Sigmoid colon (tissue), 7 donors: ENCODE data around the gene KIF6. TPM values are rescaled to one million over a fixed set of nuclear protein-coding genes. Genes with fewer than 3 reads are reported as not detected.

Experiments
- DNase-seq: peaks from one replicate; pipeline ENCODE4 v3.0.0-alpha.2; 2019
- H3K27ac ChIP-seq, 4 donors: fragments of 200-600 bp; sonication (generic); one replicate each; pipeline ENCODE4 v1.5.1; 2016 to 2019; ENCODE audit warnings: mild to moderate bottlenecking in 1 of 4
- H3K27me3 ChIP-seq, 3 donors: fragments of 200-600 bp; sonication (generic); one replicate each; pipeline ENCODE4 v1.5.1; 2019; ENCODE audit warnings: mild to moderate bottlenecking in 1 of 3
- H3K36me3 ChIP-seq, 4 donors: fragments of 200-600 bp; sonication (generic); one replicate each; pipeline ENCODE4 v1.5.1; 2016 to 2019
- H3K4me1 ChIP-seq, 4 donors: fragments of 200-600 bp; sonication (generic); one replicate each; pipeline ENCODE4 v1.5.1; 2017 to 2019
- H3K4me3 ChIP-seq, 4 donors: fragments of 200-600 bp; sonication (generic); one replicate each; pipeline ENCODE4 v1.5.1; 2017 to 2019; ENCODE audit warnings: mild to moderate bottlenecking in 2 of 4, moderate library complexity in 1 of 4
- H3K9me3 ChIP-seq, 4 donors: fragments of 200-600 bp in 3 of 4; sonication (generic) in 3 of 4; one replicate each; pipeline versions ENCODE4 v1.5.1 to v1.6.1; 2013 to 2019
- CTCF ChIP-seq, 4 experiments: fragments of 450-650 bp in 3 of 4; fragments of 200-600 bp in 1 of 4; IDR thresholded peaks; one replicate each; pipeline ENCODE4 v1.5.1; 2016 to 2019; ENCODE audit warnings: antibody characterized with exemption in 4 of 4, mild to moderate bottlenecking in 3 of 4, moderate library complexity in 2 of 4
- EP300 ChIP-seq, 4 donors: sonication (generic); formaldehyde crosslinking; IDR thresholded peaks; one replicate each; pipeline ENCODE4 v1.6.1; 2017; ENCODE audit warnings: antibody characterized with exemption in 4 of 4
- POLR2A ChIP-seq, 2 donors: fragments of 450-650 bp; IDR thresholded peaks; one replicate each; pipeline ENCODE4 v1.6.1; 2016; ENCODE audit warnings: antibody characterized with exemption in 2 of 2, mild to moderate bottlenecking in 2 of 2, moderate library complexity in 2 of 2
- POLR2AphosphoS5 ChIP-seq, 4 donors: sonication (generic); formaldehyde crosslinking; IDR thresholded peaks; one replicate each; pipeline ENCODE4 v1.6.1; 2017; ENCODE audit warnings: antibody characterized with exemption in 4 of 4
- WGBS, 2 donors: extraction: QIAGEN DNeasy Blood & Tissue Kit; methylation state at CpG; one replicate each; pipeline ENCODE4 v1.1.7; 2013; 5-methylcytosine and 5-hydroxymethylcytosine counted together
- intact Hi-C: fragments of 100-400 bp; cut with DNase I; formaldehyde crosslinking; loops from one replicate; pipeline ENCODE4 v1.15.1; 2023
- polyA plus RNA-seq, 3 donors: library from polyadenylated mRNA; stranded (reverse); fragments of 200-250 nt; gene quantifications; one replicate each; pipeline ENCODE4 v1.2.3, GENCODE V29; 2013
- total RNA-seq, 4 donors: library from RNA; depleted of rRNA; stranded (reverse); fragments of >200 nt; gene quantifications; one replicate each; pipeline ENCODE4 v1.1.0, GENCODE V29; 2016
- donor health status: healthy with polysubstance abuse.
- donor health status: Bipolar disorder and iron deficiency.
- donor health status: healthy.

Gene KIF6
- total and polyA plus RNA-seq, 7 donors, result under 0.01 to 0.99 (median 0.36) TPM; not detected in 2

DNA sequence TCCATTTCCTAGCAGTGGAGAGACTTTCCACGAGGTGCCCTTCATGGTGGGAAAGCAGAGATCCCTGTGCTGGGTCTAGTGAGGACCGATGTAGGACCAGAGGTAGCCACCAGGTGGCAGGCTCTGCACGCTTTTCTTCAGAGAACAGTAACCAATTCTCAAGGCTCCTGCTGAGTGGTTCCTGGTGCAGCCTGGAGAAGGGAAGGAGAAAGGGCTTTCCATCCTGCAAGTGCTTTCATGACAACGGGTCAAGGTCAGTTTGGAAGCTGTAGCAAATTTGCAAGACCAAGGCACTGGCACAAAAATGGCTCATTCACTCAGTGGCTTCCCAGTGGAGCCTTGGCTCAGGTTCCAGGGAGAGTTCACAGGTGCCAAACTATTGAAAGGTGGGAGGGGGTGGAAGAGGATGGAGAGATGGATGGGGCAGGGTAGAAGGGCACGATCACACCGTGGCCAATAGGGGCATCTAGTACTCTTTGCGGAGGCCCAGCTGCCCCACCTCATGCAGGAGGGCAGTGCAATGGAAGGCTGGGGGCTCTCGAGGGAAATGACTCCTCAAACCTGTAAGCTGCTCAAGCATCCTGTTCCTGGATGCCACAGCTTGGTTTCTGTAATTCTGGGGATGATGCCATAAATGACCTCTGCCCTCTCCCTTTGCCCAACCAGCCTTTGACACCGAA, 377.2 kb downstream of the KIF6 start:
- DNase-seq, result no peak
- H3K36me3 ChIP-seq, result no peaks in the 10 kb centered on the region
- H3K9me3 ChIP-seq, result no peaks in the 10 kb centered on the region
- H3K27ac ChIP-seq, result no peak overlapping the region
- WGBS, 2 donors, result 33 to 39% methylated on average over 9 of the region's 9 CpGs
- peak in 3 of 4 experiments; percentile 68 to 86 (median 71) for TF ChIP-seq CTCF (IDR thresholded peaks at IDR 0.05)
- no peak for TF ChIP-seq POLR2A (IDR thresholded peaks at IDR 0.05)
- no peak for TF ChIP-seq POLR2AphosphoS5 (IDR thresholded peaks at IDR 0.05)
- no peaks in the 10 kb centered on the region for H3K4me1 ChIP-seq
- no peak overlapping the region for H3K4me3 ChIP-seq
- no peaks in the 10 kb centered on the region for H3K27me3 ChIP-seq
- intact Hi-C loops, result no loop called here

GRCh38 chr6:39347206-39347605, 378.0 kb downstream of the KIF6 start:
- no peaks in the 10 kb centered on the region for H3K27me3 ChIP-seq
- DNase-seq, result no peak
- 93 to 96% methylated on average over 6 of the region's 6 CpGs for WGBS, 2 donors
- H3K27ac ChIP-seq, result no peak overlapping the region
- intact Hi-C loops, result no loop called here
- no peaks in the 10 kb centered on the region for H3K36me3 ChIP-seq
- no peak for TF ChIP-seq POLR2AphosphoS5 (IDR thresholded peaks at IDR 0.05)
- TF ChIP-seq EP300 (IDR thresholded peaks at IDR 0.05), result no peak
- TF ChIP-seq POLR2A (IDR thresholded peaks at IDR 0.05), result no peak
- no peak for TF ChIP-seq CTCF (IDR thresholded peaks at IDR 0.05)
- no peak overlapping the region for H3K4me3 ChIP-seq
- H3K9me3 ChIP-seq, result no peaks in the 10 kb centered on the region
- no peaks in the 10 kb centered on the region for H3K4me1 ChIP-seq

DNA sequence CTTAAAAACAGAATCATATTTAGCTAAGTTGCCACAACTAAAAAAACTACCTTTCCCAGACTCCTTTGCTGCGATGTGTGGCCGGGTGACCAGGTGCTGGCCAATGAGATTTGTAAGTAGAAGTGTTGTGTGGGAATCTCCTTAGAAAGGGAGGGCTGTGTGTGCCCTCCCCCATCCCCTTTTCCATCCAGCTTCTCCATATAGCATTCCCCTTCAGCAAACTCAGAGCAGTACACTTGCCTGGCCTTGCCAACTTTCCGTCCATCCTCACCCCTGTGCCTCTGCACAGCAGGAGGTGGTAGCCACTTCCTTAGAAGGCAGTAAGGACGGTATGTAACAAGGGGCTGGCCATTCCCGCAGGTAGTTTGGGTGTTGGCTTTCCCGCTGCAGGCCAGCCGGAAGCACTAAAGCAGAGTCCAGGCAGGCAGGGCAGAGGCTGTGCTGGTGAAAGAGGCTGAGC, 380.4 kb downstream of the KIF6 start:
- DNase-seq, result no peak
- Histone ChIP-seq H3K4me3 (no peak overlapping the region), H3K27me3 (peaks cover 0 to 4% (median 0%) of the 10 kb centered on the region in 3 donors), H3K4me1 (no peaks in the 10 kb centered on the region), H3K27ac (no peak overlapping the region), H3K9me3 (no peaks in the 10 kb centered on the region), H3K36me3 (no peaks in the 10 kb centered on the region)
- intact Hi-C loops, result no loop called here
- 58 to 80% methylated on average over 7 of the region's 7 CpGs for WGBS, 2 donors
- no peak for TF ChIP-seq POLR2AphosphoS5 (IDR thresholded peaks at IDR 0.05)
- TF ChIP-seq CTCF (IDR thresholded peaks at IDR 0.05), result no peak
- TF ChIP-seq POLR2A (IDR thresholded peaks at IDR 0.05), result no peak
- TF ChIP-seq EP300 (IDR thresholded peaks at IDR 0.05), result no peak

GRCh38 chr6:39343396-39343870, 381.8 kb downstream of the KIF6 start:
- Histone ChIP-seq H3K9me3 (no peaks in the 10 kb centered on the region), H3K27me3 (peaks cover 0 to 13% (median 0%) of the 10 kb centered on the region in 3 donors), H3K27ac (no peak overlapping the region), H3K36me3 (no peaks in the 10 kb centered on the region), H3K4me1 (no peaks in the 10 kb centered on the region), H3K4me3 (no peak overlapping the region)
- WGBS, 2 donors, result 81 to 85% methylated on average over 9 of the region's 9 CpGs
- DNase-seq, result no peak
- intact Hi-C loops, result no loop called here
- TF ChIP-seq EP300 (IDR thresholded peaks at IDR 0.05) (no peak), POLR2AphosphoS5 (IDR thresholded peaks at IDR 0.05) (no peak), POLR2A (IDR thresholded peaks at IDR 0.05) (no peak), CTCF (IDR thresholded peaks at IDR 0.05) (no peak)
